Esophagus squamous epithelium (tissue), 5 donors: Measurements from ENCODE around the gene MTOR. TPM values are rescaled to one million over a fixed set of nuclear protein-coding genes. Genes with fewer than 3 reads are reported as not detected.

Experiments used
- DNase-seq: peaks from one replicate; lab custom pipeline; 2025; lab: John Stamatoyannopoulos, UW
- H3K27ac ChIP-seq, 4 donors: fragments of 200-600 bp; sonication (generic); one replicate each; pipeline ENCODE4 v1.5.1; 2016 to 2019; ENCODE audit warnings: mild to moderate bottlenecking in 1 of 4
- H3K27me3 ChIP-seq, 4 donors: fragments of 200-600 bp; sonication (generic); 1 replicate in 3 of 4; 2 replicates in 1 of 4; pipeline versions ENCODE4 v1.5.1 to v1.6.0; 2017 to 2021; ENCODE audit warnings: antibody characterized with exemption in 1 of 4
- H3K36me3 ChIP-seq, 3 donors: fragments of 200-600 bp; sonication (generic); one replicate each; pipeline ENCODE4 v1.5.1; 2016 to 2019
- H3K4me1 ChIP-seq, 3 donors: fragments of 200-600 bp; sonication (generic); one replicate each; pipeline ENCODE4 v1.5.1; 2017 to 2019
- H3K4me3 ChIP-seq, 4 donors: fragments of 200-600 bp; sonication (generic); 1 replicate in 3 of 4; 2 replicates in 1 of 4; pipeline ENCODE4 v1.5.1; 2016 to 2019; ENCODE audit warnings: mild to moderate bottlenecking in 2 of 4, moderate library complexity in 1 of 4
- H3K9me3 ChIP-seq, 3 donors: fragments of 200-600 bp; sonication (generic); one replicate each; pipeline ENCODE4 v1.5.1; 2016 to 2019
- CTCF ChIP-seq, 6 experiments: fragments of 450-650 bp in 4 of 6; fragments of 200-600 bp in 2 of 6; sonication (generic) in 2 of 6; IDR thresholded peaks; one replicate each; pipeline ENCODE4 v1.5.1; 2016 to 2019; ENCODE audit warnings: antibody characterized with exemption in 6 of 6, mild to moderate bottlenecking in 4 of 6, moderate library complexity in 4 of 6
- POLR2A ChIP-seq, 4 donors: fragments of 450-650 bp; IDR thresholded peaks; one replicate each; pipeline ENCODE4 v1.6.1; 2017; ENCODE audit warnings: antibody characterized with exemption in 4 of 4, mild to moderate bottlenecking in 4 of 4, moderate library complexity in 3 of 4
- WGBS, 2 donors: methylation state at CpG; one replicate each; pipeline ENCODE4 v1.1.5; 2018; 5-methylcytosine and 5-hydroxymethylcytosine counted together
- intact Hi-C: fragments of 100-400 bp; cut with DNase I; formaldehyde crosslinking; loops from one replicate; pipeline ENCODE4 v1.15.0; 2022
- small RNA-seq, 4 donors: library from RNA; depleted of rRNA; stranded (forward); fragments of <200 nt; gene quantifications; one replicate each; pipeline ENCODE3, GENCODE V24; 2016
- total RNA-seq, 4 donors: library from RNA; depleted of rRNA; stranded (reverse); fragments of >200 nt; gene quantifications; one replicate each; pipeline ENCODE4 v1.1.0, GENCODE V29; 2016
- donor health status: DM: yes; HTN: yes; CAD: no.

Gene MTOR
- total RNA-seq, 4 donors from 2014 or later = 25.4 to 34.2 (median 30.1) TPM

DNA sequence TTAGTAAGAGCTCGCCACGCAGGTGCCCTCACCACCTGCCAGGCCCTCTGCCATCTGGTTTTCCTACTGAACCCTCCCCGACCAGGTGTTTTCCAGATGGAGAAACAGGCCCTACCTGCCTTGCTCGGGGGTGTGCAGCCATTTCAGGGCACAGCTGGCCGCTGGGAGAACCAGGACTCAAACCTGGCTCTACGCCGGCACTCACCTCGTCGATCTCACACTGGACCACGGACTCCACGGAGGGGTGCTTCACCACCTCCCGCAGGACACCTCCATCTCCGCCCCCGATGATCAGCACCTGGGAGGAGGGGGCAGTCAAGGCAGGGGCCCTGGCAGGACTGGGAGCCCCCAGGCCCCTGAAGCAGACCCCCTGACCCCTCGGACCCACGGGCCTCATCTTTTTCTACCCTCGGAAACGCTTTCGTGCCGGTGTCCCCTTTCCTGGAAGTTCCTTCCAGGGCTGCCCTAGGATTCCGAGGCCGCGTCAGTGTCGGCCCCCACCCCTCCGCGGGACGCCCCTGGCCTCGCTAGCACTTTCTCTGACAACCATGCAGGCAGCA, 203.7 kb downstream of the MTOR start:
- DNase-seq = no peak
- Histone ChIP-seq H3K4me1 (peaks cover 12 to 38% (median 16%) of the 10 kb centered on the region in 3 donors), H3K4me3 (peak overlapping the region; percentile 70 to 99 (median 88)), H3K27me3 (no peaks in the 10 kb centered on the region), H3K27ac (peak overlapping the region in 3 of 4 donors; percentile 59 to 79 (median 78)), H3K9me3 (no peaks in the 10 kb centered on the region), H3K36me3 (peaks cover 9 to 56% (median 14%) of the 10 kb centered on the region in 3 donors)
- intact Hi-C loops = no loop called here
- 23 to 59% methylated on average over 4 to 8 of the region's 28 CpGs for WGBS, 2 donors
- no peak for TF ChIP-seq CTCF (IDR thresholded peaks at IDR 0.05)
- TF ChIP-seq POLR2A (IDR thresholded peaks at IDR 0.05) = no peak

- H3K27me3 ChIP-seq = no peaks in the 10 kb centered on the region
- WGBS, 2 donors = 70 to 83% methylated on average over 4 to 8 of the region's 14 CpGs
- no peak for DNase-seq
- H3K27ac ChIP-seq = no peak overlapping the region
- intact Hi-C loops = no loop called here
- peaks cover 9 to 49% (median 14%) of the 10 kb centered on the region in 3 donors for H3K36me3 ChIP-seq
- peaks cover 14 to 44% (median 16%) of the 10 kb centered on the region in 3 donors for H3K4me1 ChIP-seq
- no peaks in the 10 kb centered on the region for H3K9me3 ChIP-seq
- H3K4me3 ChIP-seq = no peak overlapping the region
- TF ChIP-seq CTCF (IDR thresholded peaks at IDR 0.05) = no peak
- TF ChIP-seq POLR2A (IDR thresholded peaks at IDR 0.05) = no peak
Observed at GRCh38 chr1:11058026-11058425, 204.3 kb downstream of the MTOR start.

GRCh38 chr1:11057477-11057876, 204.9 kb downstream of the MTOR start:
- Histone ChIP-seq H3K9me3 (no peaks in the 10 kb centered on the region), H3K4me1 (peaks cover 16 to 50% (median 17%) of the 10 kb centered on the region in 3 donors), H3K36me3 (peaks cover 9 to 45% (median 14%) of the 10 kb centered on the region in 3 donors), H3K27ac (no peak overlapping the region), H3K4me3 (no peak overlapping the region), H3K27me3 (no peaks in the 10 kb centered on the region)
- TF ChIP-seq CTCF (IDR thresholded peaks at IDR 0.05) (no peak), POLR2A (IDR thresholded peaks at IDR 0.05) (no peak)
- DNase-seq = no peak
- 85 to 88% methylated on average over 7 to 8 of the region's 8 CpGs for WGBS, 2 donors
- intact Hi-C loops = no loop called here

Small RNA genes lying within 50 kb of the gene (small RNA-seq; reads per million reads assigned to genes)
- gene RNU6-291P = 0 reads per million in 4 donors
- gene RNU6-537P = 0 to 0.30 (median 0.07) reads per million in 4 donors
- 0 reads per million in 4 donors for gene RPL39P6

Other genes starting within 250 kb of the MTOR start
- 100 to 1,000 TPM in 2 of 4 donors, 10 to 100 TPM in 2; 51.2 to 110 (median 96.6) TPM for gene TARDBP, start 249.9 kb downstream of the MTOR start, total RNA-seq
- under 1 TPM in 1 of 4 donors, not detected in 3; 0.19 TPM for gene MASP2, start 215.3 kb downstream of the MTOR start, total RNA-seq
- 10 to 100 TPM; 21.7 to 79.8 (median 40.6) TPM for gene SRM, start 202.5 kb downstream of the MTOR start, total RNA-seq
- gene EXOSC10, start 162.7 kb downstream of the MTOR start, total RNA-seq = 10 to 100 TPM; 32.0 to 62.4 (median 40.8) TPM
- 1 to 10 TPM in 2 of 4 donors, not detected in 2; 1.2 to 1.3 TPM for gene ANGPTL7, start 73.2 kb downstream of the MTOR start, total RNA-seq
- 10 to 100 TPM in 2 of 4 donors, 1 to 10 TPM in 2; 4.6 to 16.2 (median 9.9) TPM for gene UBIAD1, start 10.6 kb upstream of the MTOR start, total RNA-seq
- under 1 TPM in 1 of 4 donors, not detected in 3; 0.67 TPM for gene DISP3, start 216.6 kb upstream of the MTOR start, total RNA-seq